ENCODE results near the gene AP3B2. TPM values are rescaled to one million over a fixed set of nuclear protein-coding genes. Genes with fewer than 3 reads are reported as not detected.

The AP3B2 gene
- total and polyA plus RNA-seq, 2 donors (not counting 3 experiments of a cell fraction or from before 2014, with no cell fraction given) = not detected

DNA sequence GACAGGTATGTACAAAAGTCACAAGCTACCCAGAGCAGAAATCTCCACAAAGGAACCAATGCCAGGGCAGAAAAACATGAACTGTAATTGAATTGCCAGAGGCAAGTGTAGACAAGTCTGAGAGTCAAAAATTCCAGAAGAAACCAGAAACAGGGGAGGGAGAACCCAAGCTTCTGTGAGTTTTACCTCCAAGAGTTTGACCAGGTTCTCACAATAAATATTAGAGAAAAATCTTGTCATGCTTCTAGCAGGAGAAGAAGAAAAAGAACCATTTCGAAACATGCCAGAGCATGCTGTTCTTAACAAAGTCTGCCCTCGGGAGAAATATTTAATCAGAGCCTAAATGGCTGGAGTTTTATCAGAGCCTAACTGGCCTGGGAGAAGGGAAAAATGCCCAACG is 32.5 kb upstream of the AP3B2 start:
- dilution Hi-C loops (cut with MboI; ENCODE audit: extremely low pct_ligation_motif_present, low sequenced_read_pairs) (no loop called here), intact Hi-C loops (cut with micrococcal nuclease) (no loop called here)
- BruUV-seq (replicated peaks) = no TSS peak
- H3K27me3 ChIP-seq (ENCODE audit: control insufficient read depth in 2 of 2, insufficient read depth in 2 of 2, low read length in 2 of 2) = no peaks in the 10 kb centered on the region
- DNase-seq (ENCODE audit: low read depth, low spot score) (no peak), FAIRE-seq (no peak)
- no peaks in the 10 kb centered on the region for H4K20me1 ChIP-seq (replicated peaks; ENCODE audit: control insufficient read depth, extremely low read depth, insufficient read depth, low read length)
- H3K9me3 ChIP-seq (replicated peaks; ENCODE audit: control insufficient read depth, insufficient read depth, low read length) = no peaks in the 10 kb centered on the region
- H3K9ac ChIP-seq (replicated peaks; ENCODE audit: extremely low read depth, insufficient read depth, low read length) = no peak overlapping the region
- H2AFZ ChIP-seq (ENCODE audit: low read depth, low read length) = no peak overlapping the region
- CTCF ChIA-PET = interaction anchor here (1.0 kb wide), 1 partner anchor 8 kb away, joined by 3 read pairs; no protein-coding TSS in a partner anchor
- H3K79me2 ChIP-seq (ENCODE audit: control insufficient read depth, insufficient read depth, low read length) = no peaks in the 10 kb centered on the region
- H3K36me3 ChIP-seq (ENCODE audit: control insufficient read depth in 2 of 2, extremely low read depth in 1 of 2, insufficient read depth in 2 of 2, low read length in 2 of 2) = no peaks in the 10 kb centered on the region
- TF ChIP-seq, protein P1, sequence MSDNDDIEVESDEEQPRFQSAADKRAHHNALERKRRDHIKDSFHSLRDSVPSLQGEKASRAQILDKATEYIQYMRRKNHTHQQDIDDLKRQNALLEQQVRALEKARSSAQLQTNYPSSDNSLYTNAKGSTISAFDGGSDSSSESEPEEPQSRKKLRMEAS (IDR thresholded peaks at IDR 0.05; ENCODE audit: insufficient read depth, insufficient read length) = no peak
- TF ChIP-seq MYC (IDR thresholded peaks at IDR 0.05; ENCODE audit: low read depth, low read length) (no peak), GATA2 (IDR thresholded peaks at IDR 0.05; ENCODE audit: insufficient read depth, insufficient read length, low read depth, low read length) (no peak)
- no peaks in the 10 kb centered on the region for H3K9me1 ChIP-seq (replicated peaks; ENCODE audit: control insufficient read depth, extremely low read depth, insufficient read depth, low read length)
- H3K4me3 ChIP-seq (replicated peaks in 1 of 3; ENCODE audit: insufficient read depth in 1 of 3, low read depth in 1 of 3, low read length in 3 of 3) = no peak overlapping the region
- no peak overlapping the region for H3K27ac ChIP-seq (ENCODE audit: insufficient read depth, low read depth, low read length)
- no peaks in the 10 kb centered on the region for H3K4me1 ChIP-seq (ENCODE audit: control insufficient read depth, extremely low read depth, insufficient read depth, low read length)
- POLR2A ChIA-PET = no interaction called here
- no peak overlapping the region for H3K4me2 ChIP-seq (ENCODE audit: insufficient read depth, low read length)

DNA sequence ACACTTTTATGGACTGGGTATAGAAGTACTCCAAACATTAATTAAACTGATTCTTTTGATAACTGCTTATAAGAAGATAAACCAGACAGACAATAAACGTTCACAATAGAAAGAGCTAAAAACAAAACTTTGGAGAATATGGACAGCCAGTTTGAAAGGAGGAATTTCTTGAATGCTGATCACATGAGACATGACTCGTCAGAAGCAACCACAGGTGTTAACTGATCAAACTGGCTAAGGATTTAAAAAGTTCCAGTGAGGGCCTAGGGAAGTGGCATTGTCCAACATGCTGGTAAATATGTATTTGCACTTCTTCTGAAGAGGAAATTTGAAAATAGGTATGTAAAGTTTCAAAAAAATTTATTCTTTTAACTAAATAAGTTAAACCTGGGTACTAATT is 29.4 kb upstream of the AP3B2 start:
- intact Hi-C loops (cut with micrococcal nuclease) (no loop called here), dilution Hi-C loops (cut with MboI; ENCODE audit: extremely low pct_ligation_motif_present, low sequenced_read_pairs) (no loop called here)
- H3K4me3 ChIP-seq (replicated peaks in 1 of 3; ENCODE audit: insufficient read depth in 1 of 3, low read depth in 1 of 3, low read length in 3 of 3) = no peak overlapping the region
- no peaks in the 10 kb centered on the region for H3K9me1 ChIP-seq (replicated peaks; ENCODE audit: control insufficient read depth, extremely low read depth, insufficient read depth, low read length)
- DNase-seq (ENCODE audit: low read depth, low spot score) = no peak
- no TSS peak for BruUV-seq (replicated peaks)
- no peaks in the 10 kb centered on the region for H3K27me3 ChIP-seq (ENCODE audit: control insufficient read depth in 2 of 2, insufficient read depth in 2 of 2, low read length in 2 of 2)
- H4K20me1 ChIP-seq (replicated peaks; ENCODE audit: control insufficient read depth, extremely low read depth, insufficient read depth, low read length) = no peaks in the 10 kb centered on the region
- no peaks in the 10 kb centered on the region for H3K79me2 ChIP-seq (ENCODE audit: control insufficient read depth, insufficient read depth, low read length)
- ChIA-PET POLR2A (interaction anchor here (0.6 kb wide), 1 partner anchor 545 kb away, joined by 6 read pairs; no protein-coding TSS in a partner anchor), CTCF (interaction anchor here (0.7 to 1.0 kb wide), 2 partner anchors 11 to 110 kb away, joined by 3 to 6 read pairs; no protein-coding TSS in a partner anchor)
- H3K4me1 ChIP-seq (ENCODE audit: control insufficient read depth, extremely low read depth, insufficient read depth, low read length) = no peaks in the 10 kb centered on the region
- no peak overlapping the region for H3K4me2 ChIP-seq (ENCODE audit: insufficient read depth, low read length)
- TF ChIP-seq, protein P2, sequence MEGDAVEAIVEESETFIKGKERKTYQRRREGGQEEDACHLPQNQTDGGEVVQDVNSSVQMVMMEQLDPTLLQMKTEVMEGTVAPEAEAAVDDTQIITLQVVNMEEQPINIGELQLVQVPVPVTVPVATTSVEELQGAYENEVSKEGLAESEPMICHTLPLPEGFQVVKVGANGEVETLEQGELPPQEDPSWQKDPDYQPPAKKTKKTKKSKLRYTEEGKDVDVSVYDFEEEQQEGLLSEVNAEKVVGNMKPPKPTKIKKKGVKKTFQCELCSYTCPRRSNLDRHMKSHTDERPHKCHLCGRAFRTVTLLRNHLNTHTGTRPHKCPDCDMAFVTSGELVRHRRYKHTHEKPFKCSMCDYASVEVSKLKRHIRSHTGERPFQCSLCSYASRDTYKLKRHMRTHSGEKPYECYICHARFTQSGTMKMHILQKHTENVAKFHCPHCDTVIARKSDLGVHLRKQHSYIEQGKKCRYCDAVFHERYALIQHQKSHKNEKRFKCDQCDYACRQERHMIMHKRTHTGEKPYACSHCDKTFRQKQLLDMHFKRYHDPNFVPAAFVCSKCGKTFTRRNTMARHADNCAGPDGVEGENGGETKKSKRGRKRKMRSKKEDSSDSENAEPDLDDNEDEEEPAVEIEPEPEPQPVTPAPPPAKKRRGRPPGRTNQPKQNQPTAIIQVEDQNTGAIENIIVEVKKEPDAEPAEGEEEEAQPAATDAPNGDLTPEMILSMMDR (IDR thresholded peaks at IDR 0.05; ENCODE audit: extremely low read depth in 1 of 2, insufficient read depth in 1 of 2, low read depth in 1 of 2, low read length in 2 of 2) = no peak
- TF ChIP-seq POLR2A (IDR thresholded peaks at IDR 0.05; ENCODE audit: low read depth, low read length) (no peak), FOS (IDR thresholded peaks at IDR 0.05; ENCODE audit: borderline replicate concordance, insufficient read depth, low read length) (no peak), GATA2 (IDR thresholded peaks at IDR 0.05; ENCODE audit: insufficient read depth, insufficient read length, low read depth, low read length) (no peak), EZH2 (IDR thresholded peaks at IDR 0.05; ENCODE audit: borderline replicate concordance, low read depth, low read length, severe bottlenecking) (no peak), MYC (IDR thresholded peaks at IDR 0.05; ENCODE audit: low read depth, low read length) (no peak), JUN (IDR thresholded peaks at IDR 0.05; ENCODE audit: borderline replicate concordance, insufficient read depth, insufficient read length, low read depth) (no peak), POLR2AphosphoS5 (IDR thresholded peaks at IDR 0.05; ENCODE audit: insufficient read depth, low read depth, low read length) (no peak)
- TF ChIP-seq, protein P1 (IDR thresholded peaks at IDR 0.05; ENCODE audit: insufficient read depth, insufficient read length) = no peak
- H3K9ac ChIP-seq (replicated peaks; ENCODE audit: extremely low read depth, insufficient read depth, low read length) = no peak overlapping the region
- no peak overlapping the region for H2AFZ ChIP-seq (ENCODE audit: low read depth, low read length)
- no peak for FAIRE-seq
- H3K27ac ChIP-seq (ENCODE audit: insufficient read depth, low read depth, low read length) = no peak overlapping the region
- H3K36me3 ChIP-seq (ENCODE audit: control insufficient read depth in 2 of 2, extremely low read depth in 1 of 2, insufficient read depth in 2 of 2, low read length in 2 of 2) = no peaks in the 10 kb centered on the region
- no peaks in the 10 kb centered on the region for H3K9me3 ChIP-seq (replicated peaks; ENCODE audit: control insufficient read depth, insufficient read depth, low read length)
